GM18868 (cell line): Measurements from ENCODE around the gene HPDL.

ENCODE experiments used
- ATAC-seq: cut with Tn5 transposase; IDR thresholded peaks from one replicate; pipeline ENCODE4 v1.9.1; 2021; ENCODE audit warnings: mild to moderate bottlenecking, moderate library complexity; ENCODE audit not compliant: unreplicated experiment

HPDL gene

DNA sequence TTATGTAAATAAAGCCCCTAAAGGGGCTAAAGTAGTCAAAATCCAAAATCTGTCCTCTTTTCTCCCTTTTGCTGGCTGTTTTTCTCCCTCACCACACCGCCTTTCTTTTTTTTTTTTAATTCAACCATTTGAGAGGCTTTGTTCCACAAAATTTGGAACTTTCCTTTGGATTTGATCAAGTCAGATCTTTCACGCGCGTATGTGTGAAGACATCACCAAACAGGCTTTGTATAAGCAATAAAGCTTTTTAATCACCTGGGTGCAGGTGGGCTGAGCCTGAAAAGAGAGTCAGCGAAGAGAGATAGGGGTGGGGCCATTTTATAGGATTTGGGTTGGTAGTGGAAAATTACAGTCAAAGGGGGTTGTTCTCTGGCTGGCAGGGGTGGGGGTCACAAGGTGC lies 5.3 kb upstream of the HPDL start:
- no peak for ATAC-seq

DNA sequence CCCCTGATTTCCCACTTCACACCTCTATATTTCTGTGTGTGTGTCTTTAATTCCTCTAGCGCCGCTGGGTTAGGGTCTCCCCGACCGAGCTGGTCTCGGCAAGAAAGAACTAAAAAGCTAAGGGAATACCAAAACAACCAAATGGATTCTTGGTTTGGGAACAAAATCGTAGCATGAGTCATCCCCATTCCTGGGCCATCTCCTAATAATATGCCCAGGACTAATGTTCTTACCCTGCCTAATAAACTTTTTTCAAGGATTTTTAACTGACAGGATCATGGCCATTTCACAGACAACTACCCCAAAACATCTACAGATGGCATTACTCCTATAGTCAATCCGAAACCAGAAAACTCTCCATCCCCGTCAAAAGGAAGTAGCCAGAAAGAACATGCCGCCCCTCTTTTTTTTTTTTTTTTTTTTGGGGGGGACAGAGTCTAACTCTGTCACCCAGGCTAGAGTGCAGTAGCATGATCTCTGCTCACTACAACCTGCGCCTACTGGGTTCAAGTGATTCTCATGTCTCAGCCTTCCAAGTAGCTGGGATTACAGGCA lies 4.1 kb upstream of the HPDL start:
- no peak for ATAC-seq

DNA sequence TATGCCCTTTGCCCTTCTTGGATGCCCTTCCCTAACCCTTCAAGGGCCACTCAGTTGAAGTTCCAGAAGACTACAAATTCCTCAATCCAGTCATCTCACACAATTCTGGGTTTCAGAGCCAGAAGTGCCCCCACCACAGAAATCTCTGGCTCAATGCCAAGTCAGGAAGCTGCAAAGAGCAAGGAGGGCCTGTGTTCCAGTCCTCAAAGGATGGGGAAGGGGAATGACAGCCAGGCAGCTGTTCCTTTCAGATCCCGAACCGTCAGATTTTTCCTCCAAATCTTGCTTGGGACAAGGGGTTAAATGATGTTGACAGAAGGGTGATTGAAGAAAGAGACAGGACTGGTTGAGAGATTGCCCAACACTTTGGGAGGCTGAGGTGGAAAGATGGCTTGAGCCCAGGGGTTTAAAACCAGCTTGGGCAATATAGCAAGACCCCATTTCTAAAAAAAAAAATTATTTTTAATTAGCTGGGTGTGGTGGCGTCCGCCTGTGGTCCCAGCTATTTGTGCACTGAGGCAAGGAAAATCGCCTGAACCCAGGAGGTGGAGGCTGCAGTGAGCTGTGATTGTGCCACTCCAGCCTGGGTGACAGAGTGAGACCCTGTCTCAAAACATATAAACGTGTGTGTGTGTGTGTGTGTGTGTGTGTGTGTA lies 716 bp upstream of the HPDL start:
- no peak for ATAC-seq

DNA sequence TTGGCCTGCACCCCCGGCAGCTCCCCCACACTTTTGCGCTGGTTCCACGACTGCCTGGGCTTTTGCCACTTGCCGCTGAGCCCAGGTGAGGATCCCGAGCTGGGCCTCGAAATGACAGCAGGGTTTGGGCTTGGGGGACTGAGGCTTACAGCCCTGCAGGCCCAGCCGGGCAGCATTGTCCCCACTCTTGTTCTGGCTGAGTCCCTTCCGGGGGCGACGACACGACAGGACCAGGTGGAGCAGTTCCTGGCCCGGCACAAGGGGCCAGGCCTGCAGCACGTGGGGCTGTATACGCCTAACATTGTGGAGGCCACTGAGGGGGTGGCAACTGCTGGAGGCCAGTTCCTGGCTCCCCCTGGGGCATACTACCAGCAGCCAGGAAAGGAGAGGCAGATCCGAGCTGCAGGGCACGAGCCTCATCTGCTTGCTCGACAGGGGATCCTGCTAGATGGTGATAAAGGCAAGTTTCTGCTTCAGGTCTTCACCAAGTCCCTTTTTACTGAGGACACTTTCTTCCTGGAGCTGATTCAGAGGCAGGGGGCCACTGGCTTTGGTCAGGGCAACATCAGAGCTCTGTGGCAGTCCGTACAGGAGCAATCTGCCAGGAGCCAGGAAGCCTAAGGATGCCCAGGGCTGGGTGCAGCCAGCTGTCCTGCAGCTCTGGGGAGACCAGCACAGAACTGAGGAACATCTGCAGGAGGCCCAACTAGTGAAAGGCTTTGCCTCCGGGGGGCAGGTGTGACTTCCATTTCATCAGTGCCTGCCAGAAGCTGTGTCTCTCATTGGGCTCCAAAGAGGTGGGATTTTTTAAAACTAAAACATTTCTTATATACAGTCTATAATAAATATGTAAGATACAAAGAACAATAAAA lies 1.2 kb downstream of the HPDL start:
- no peak for ATAC-seq

DNA sequence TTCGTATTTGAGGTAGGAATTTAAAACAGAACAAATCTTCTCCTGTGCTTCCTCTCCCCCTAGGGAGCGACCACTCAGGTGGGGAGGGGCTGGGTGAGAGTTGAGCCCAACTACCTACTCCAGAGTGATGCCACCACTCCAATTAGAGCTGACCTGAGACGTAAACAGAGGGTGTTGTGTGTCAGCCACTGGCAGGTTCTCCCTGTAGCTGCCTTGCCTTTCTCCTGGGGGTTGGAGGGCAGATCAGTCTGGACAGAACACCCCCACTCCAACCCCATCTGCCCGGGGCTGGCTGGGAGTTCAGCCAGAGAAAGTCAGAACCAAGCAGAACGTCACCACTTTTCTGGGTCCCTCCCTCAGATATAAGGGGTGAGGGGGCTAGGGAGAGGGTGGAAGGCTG lies 2.0 kb downstream of the HPDL start:
- no peak for ATAC-seq

DNA sequence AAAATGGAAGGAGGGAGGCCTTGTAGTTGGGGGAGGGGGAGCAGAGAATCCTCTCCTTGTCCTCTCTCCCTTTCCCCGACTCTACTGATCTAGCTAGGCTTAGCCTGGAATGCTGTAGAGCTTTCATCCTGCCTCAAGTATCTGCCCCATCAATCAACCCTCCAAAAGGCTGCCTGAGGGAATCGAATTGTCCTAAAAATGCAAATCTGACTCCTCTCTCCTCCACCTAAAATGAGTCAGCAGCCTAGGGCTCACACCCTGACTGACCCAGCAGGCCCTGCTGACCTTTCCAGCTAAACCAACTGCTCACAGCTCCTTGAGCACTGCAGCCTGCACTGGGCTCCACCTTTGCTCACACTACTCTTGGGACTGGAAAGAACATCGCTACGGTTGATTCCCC lies 2.8 kb downstream of the HPDL start:
- ATAC-seq, result no peak

DNA sequence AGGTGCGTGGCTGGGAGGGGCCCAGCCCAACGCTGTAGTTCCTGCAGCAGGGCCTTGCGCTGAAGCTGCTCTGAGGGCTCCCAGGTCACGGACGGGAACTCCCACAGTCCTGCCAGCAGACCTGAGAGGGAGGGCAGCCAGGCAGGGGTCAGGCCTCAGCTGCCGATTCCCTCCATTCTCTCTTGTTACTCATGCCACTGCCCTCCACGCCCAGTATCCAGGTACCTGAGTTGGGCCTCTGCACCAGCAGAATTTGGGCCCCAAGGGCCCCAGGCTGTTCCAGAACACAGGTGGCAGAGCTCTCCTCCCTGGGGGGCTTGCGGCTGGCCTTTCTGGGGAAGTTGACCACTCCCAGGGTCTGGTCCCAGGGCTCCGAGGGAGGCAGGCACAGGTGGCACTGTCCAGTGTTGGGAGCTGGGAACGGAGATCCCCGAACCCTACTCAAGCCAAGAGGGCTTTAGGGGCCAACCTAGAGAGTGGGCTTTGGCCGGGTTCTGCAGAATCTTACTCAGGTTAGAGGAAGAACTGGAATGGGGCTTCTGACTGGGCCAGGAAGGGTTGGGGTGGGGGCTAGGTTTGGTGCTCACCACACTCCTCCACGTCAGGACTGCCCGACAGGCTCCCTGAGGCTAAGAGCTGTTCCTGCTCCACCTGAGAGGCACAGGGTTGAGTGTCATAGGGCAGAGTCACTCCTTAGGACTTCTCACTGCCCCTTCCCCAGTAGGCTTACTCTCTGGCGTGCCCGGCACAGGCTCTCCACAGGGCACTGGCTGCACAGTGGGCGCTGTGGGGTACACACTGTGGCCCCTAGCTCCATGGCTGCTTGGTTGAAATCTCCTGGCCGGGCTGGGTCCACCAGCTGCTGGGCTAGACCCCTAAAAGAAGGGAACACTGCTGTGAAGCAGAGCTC lies 5.0 kb downstream of the HPDL start:
- no peak for ATAC-seq

DNA sequence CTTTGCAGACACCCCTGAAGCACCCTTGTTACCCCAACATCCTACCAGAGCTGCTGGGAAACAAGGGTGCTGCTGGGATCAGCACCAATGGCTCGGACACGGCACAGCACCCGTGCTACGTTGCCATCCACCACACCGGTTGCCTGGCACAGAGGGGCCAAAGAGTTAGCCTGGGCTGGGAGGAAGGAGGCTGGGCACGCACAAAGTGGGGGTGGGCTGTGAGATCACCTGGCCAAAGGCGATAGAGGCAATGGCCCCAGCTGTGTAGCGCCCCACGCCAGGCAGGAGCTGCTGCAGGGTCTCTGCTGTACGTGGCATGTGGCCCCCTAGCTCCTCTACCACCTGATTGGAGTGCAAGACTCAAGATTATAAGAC lies 5.6 kb downstream of the HPDL start:
- no peak for ATAC-seq

DNA sequence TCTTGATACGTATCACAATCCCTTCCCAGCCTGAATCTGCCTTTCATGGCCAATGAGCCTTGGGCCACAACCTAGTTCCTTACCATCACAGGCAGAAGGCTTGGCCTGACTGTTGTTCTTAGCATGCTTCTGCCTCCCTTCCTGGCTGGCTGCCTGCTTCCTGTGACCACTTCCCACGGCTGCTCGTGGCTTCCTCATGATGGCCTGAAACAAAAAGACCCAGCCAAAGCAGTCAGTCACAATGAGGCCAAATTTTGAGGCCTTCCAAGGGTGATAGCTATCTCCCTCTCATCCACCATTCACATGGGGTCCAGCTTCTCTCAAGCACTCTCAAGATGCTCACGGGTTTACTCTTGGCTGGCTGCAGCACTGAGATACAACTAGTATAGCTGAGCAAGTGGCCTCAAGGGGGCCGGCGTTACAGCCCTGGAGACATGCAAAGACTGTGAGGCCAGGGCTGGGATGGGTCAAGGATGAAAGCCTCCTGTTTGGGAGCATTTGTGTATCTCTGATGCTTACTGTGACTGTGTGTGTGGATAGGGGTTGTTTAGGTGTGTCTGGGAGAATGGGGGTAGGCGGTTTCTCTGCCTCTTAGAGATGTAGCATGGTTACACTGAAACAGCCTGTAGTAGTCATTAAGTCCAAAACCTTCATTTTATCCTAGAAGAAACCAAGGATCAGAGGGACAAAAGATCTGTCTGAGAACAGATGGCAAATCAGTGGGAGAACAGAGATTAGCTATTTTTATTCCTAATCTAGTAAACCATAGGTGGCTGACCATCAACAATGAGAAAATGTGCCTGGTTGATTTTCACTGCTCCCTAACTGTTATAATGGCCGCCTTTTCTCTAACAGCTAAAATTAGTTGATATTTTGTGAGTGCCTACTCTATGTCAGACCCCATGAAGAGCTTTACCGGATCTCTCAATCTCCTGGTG lies 7.9 kb downstream of the HPDL start:
- no peak for ATAC-seq

DNA sequence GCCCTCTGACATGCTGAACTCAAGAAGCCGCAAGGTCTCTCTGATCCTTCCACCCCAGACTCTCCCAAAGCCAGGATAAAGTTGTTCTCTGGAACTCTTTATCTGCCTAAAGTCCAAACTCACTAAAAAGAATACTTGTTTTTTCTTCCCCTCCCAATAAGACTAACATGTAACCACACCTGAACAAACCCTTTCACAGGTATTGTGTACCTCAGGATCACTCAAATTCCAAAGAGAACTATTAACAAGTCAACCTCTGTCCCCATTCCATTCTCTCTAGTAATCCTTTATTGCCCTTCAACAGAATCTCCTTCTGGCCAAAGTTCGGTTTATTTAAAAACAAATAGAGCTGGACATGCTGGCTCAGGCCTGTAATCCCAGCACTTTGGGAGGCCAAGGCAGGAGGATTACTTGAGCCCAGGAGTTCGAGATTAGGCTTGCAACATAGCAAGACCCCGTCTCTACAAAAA lies 9.2 kb downstream of the HPDL start:
- no peak for ATAC-seq

DNA sequence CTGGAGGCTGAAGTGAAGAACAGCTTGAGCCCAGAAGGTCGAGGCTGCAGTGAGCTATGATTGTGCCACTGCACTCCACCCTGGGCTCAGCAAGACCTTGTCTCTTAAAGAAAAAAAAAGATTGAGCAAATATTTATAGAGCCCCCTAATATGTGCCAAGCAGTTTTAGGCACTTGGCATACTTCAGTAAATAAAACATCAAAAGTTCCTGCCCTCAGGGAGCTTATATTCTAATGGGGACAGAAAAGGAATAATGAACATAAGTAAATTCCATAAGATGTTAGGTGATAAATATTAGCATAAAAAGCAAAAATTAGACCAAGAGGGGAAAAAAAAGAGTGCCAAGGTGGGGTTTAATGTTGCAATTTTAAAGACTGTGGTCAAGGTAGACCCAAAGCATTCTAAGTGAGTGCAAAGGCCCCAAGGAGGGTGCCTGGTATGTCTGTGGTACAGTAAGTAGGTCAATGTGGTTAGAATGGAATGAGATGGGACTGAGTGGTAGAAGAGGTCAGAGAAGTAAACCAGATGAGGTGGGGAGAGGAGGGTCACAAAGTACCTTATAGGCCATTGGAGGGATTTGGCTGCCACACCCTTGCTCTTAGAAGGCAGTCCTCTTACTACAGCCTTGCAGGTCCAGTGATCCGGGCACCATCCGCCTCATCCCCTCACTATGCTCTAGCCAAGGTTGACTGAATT lies 11.1 kb downstream of the HPDL start:
- no peak for ATAC-seq

DNA sequence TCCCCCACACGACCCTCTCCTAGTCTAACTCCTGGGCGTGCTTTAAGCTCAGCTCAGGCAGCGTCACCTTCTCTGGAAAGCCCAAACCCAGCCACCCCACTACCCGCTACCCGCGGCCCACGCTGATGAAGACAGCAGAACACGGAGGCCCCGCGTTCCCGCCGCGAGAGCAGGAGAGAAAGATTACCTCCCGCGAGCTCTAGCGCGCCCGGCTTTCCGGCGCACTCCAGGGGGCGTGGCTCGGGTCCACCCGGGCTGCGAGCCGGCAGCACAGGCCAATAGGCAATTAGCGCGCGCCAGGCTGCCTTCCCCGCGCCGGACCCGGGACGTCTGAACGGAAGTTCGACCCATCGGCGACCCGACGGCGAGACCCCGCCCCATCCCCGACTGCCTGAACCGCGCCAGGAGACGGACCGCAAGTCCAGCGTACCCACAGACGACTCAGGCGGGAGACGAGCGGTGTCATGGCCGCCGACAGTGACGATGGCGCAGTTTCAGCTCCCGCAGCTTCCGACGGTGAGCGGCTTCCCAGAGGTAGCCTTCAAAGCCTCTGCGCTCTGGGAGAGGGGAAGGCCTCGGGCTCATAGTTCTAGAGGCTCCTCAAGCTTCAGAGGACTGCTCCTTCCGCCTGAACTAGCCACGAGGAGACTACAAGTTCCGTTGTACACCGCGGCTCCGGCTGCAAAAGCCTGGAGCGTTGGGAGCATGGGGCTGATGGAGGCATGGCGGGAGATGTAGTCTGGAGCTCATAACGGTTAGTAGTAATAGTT lies 13.3 kb downstream of the HPDL start, which contains the start of the genes MUTYH and TOE1:
Gene MUTYH (minus strand): TSS at position 652 of the 770 bp plus-strand sequence. CDS start 5,935 bp downstream, outside the sequence.
Gene TOE1 (plus strand): TSS at position 382 of the 770 bp plus-strand sequence. CDS start 83 bp downstream, at position 465.
- peak; percentile 85 for ATAC-seq

DNA sequence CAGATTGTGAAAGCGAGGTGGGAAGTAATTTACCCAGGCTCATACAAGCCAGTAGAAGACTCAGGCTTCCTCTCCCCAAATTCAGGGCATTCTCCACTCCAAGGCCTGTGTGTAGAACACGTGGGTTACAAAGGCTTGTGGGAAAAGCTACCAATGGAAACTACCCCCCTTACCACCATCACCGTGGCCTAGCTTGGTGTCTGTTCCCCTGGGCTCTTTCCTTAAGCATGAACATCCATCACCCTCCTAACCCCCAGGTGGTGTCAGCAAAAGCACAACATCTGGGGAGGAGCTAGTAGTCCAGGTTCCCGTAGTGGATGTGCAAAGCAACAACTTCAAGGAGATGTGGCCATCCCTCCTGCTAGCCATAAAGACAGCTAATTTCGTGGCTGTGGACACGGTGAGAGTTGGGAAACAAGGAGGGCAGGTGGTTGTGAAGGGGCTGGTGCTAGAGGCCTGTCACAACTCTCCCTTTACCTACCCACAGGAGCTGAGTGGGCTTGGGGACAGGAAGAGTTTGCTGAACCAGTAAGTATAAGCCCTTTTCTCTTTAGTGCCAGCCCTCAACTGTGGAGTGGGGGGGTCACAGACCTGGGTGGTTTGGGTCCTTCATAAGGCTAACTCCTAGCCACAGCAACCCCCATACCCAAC lies 14.2 kb downstream of the HPDL start:
- ATAC-seq, result no peak

DNA sequence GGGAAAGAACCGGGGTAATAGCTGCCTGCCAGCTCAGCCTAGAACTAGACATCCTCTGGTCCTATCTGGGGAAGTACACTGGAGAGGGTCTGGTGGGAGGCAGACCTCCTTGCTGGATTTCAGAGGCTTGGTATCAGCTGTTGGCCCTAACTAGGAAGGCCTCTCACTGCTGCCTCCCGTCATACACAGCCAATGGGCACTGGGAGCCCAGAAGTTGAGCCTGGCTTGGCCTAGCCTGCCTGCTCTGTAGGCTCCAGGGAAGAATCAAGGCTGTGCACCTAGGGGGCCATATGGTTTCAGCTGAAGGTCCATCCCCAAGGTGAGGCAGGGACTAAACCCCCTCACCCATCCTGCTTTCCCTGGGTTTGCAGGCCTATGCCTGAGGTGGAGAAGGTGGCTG lies 17.8 kb downstream of the HPDL start:
- no peak for ATAC-seq

DNA sequence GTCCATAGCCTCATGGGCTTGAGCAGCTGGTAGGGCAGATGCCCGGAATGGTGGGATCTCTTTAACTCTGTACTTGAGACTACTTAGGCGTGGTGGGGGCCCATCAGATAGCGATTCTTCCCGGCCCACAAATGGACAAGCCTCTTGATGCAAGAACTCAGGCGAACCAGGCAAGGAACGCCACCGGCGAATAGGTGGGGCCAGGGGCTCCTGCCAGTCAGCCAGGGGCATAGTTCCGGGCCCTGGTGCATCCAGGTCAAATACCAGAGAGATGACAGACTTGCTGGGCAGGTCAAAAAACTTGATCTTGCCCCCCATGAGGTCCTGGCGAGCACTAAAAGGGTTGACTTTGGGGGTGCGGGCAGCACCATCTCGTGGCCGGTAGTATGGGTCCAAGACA lies 18.3 kb downstream of the HPDL start:
- no peak for ATAC-seq

DNA sequence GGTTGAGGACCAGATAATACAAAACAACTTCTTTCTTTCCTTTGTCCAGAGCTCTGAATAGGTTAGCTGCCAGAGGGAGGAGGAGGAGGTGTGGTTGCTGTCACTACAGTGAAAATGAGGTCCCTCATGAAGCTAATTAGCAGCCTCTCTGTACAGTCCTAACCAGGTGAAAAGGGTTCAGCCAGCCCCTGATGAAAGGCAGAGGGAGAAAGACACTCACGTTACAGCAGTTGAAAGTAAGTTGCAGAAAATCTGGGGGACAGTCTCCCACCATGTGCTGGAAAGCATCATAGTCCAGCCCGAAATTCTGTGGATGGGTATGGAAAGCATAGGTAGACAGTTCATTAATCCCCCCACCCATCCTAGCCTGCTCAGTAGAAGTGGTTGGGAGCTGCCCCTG lies 19.8 kb downstream of the HPDL start:
- ATAC-seq, result no peak

DNA sequence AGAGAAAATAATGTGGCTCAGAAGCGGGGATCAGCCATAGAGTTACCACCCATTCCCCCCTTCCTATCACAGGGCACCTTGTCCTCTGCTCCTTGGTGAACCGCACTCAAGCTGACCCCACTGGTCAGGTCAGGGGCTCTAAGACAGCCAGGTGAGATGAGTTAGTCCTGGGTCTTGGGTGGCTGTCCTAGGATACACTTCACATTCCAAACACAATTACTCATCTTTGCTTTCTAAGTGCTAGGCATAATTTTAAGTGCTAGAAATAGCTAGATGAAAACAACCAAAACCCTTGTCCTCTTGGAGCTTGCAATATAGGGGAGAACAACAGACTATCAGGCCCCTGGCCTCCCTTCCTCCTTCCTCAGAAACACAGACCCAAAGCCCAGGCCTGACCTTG lies 21.3 kb downstream of the HPDL start:
- no peak for ATAC-seq

DNA sequence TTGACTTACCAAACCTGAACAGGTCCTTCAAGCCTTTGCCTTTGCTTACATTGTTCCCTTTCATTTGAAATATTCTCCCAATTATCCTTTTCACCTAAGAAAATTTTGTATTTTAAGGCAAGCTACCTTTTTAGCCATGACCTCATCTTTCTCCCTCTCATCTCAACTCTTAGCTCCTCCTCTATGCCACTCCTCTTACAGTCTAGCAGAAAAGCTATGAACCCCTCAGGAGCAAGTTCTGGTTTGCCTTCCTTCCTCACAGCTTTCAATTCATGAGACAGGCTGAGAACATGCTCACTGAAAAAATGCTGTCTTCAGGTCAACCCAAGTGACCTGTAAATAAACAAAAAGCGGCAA lies 21.9 kb downstream of the HPDL start:
- no peak for ATAC-seq
